SK-N-SH (cell line): ENCODE data around the gene PPP2R5E.

Experiments
- EZH2phosphoT487 ChIP-seq: fragments of 200-600 bp; sonication (generic); IDR thresholded peaks from 2 replicates; pipeline ENCODE4 v1.6.1; 2017; ENCODE audit warnings: low read depth, mixed run types, mild to moderate bottlenecking, antibody characterized with exemption, moderate library complexity, borderline replicate concordance
- FOXM1 ChIP-seq: IDR thresholded peaks from 2 replicates; pipeline ENCODE4 v1.4.0; 2012; ENCODE audit warnings: low read depth, mild to moderate bottlenecking
- RAD21 ChIP-seq: IDR thresholded peaks from 2 replicates; pipeline ENCODE4 v1.6.1; 2012; ENCODE audit warnings: mild to moderate bottlenecking, low read length
- RCOR1 ChIP-seq: fragments of 150-350 bp; IDR thresholded peaks from 2 replicates; pipeline ENCODE4 v1.6.1; 2017; ENCODE audit warnings: antibody characterized with exemption, low read length
- TF ChIP-seq, protein P1 (sequence below): fragments of 200-600 bp; sonication (generic); IDR thresholded peaks from 2 replicates; pipeline ENCODE4 v1.6.1; 2017; ENCODE audit warnings: antibody characterized with exemption, mild to moderate bottlenecking, moderate library complexity
- TF ChIP-seq, protein P2 (sequence below): IDR thresholded peaks from 2 replicates; pipeline ENCODE4 v1.4.0; 2012; ENCODE audit warnings: low read depth, borderline replicate concordance

DNA sequence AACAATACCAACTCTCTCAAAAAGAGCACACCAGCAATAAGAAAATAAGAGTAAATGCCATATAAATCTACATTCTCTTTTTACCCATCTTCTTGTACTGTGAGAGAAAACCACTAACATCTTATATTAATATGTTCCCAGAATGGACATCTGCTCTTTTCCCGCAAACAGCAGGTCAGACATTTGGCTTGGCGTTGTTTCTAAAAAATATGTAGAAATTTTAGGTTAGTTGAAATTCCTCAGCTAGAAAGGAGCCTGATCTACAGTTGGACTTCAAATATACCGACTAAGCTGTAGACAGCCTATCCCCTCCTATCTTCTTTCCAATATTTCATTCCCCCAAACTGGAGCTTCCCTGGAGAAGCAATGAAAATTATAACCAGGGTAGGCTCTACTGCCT is 88.7 kb downstream of the PPP2R5E start:
- TF ChIP-seq RCOR1 (no peak), RAD21 (no peak), FOXM1 (no peak), EZH2phosphoT487 (no peak)
- TF ChIP-seq, protein P1, sequence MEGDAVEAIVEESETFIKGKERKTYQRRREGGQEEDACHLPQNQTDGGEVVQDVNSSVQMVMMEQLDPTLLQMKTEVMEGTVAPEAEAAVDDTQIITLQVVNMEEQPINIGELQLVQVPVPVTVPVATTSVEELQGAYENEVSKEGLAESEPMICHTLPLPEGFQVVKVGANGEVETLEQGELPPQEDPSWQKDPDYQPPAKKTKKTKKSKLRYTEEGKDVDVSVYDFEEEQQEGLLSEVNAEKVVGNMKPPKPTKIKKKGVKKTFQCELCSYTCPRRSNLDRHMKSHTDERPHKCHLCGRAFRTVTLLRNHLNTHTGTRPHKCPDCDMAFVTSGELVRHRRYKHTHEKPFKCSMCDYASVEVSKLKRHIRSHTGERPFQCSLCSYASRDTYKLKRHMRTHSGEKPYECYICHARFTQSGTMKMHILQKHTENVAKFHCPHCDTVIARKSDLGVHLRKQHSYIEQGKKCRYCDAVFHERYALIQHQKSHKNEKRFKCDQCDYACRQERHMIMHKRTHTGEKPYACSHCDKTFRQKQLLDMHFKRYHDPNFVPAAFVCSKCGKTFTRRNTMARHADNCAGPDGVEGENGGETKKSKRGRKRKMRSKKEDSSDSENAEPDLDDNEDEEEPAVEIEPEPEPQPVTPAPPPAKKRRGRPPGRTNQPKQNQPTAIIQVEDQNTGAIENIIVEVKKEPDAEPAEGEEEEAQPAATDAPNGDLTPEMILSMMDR = no peak
- TF ChIP-seq, protein P2, sequence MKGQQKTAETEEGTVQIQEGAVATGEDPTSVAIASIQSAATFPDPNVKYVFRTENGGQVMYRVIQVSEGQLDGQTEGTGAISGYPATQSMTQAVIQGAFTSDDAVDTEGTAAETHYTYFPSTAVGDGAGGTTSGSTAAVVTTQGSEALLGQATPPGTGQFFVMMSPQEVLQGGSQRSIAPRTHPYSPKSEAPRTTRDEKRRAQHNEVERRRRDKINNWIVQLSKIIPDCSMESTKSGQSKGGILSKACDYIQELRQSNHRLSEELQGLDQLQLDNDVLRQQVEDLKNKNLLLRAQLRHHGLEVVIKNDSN = no peak
